NCI-H128 (cell line): ENCODE measurements around the gene RARB.

Experiments used
- DNase-seq: peaks from one replicate; lab custom pipeline; 2025; ENCODE audit not compliant: unreplicated experiment; lab: John Stamatoyannopoulos, UW

RARB gene

DNA sequence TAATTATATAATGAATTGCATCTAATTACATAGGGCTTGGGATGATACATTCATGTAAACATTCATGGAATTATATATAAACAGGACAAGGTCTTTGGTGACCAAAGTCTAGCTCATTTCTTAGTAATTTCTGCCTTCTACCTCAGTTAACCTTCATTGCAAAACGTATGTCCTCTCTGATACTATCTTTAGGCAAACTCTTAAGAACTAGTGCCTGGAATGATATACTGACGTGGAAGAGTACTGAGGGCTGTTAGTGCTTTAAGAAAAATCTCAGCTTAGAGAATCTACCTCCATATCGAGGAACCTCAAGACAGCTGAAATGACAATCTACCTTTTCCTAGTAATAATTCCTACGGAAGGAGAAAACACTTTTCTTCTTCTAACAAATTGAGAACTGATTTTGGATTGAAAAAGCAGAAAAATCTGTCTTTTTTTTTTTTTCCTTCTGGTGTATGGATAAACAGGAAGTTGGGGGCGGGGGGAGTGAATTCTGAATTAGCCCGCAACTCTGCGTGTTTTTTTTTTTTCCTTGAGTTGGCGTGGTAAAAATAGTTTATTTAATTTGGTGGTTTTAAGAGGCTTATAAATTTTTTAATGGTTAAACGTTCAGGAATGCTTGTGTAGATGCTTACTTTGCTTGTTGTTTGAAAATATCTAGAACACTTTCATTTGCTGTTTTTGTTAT lies 43.2 kb downstream of the RARB start:
- DNase-seq: no peak

DNA sequence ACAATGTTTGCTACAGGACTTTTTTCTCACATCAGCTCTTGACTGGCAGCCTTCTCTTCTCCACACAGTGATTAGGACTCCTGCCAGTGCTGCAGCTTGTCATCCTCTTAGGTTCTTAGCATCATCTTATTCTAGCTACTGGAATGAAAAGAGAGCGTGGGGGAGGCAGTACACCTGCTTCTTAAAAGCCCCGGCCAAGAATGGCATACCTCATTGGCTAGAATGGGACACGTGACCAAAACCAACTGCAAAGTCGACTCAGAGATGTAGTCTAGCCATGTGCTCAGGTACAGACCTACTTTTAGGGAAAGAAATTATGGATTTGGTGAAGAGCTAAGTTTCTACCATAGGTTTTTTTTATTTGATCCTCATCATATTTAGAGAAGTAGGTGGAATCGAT lies 44.1 kb downstream of the RARB start:
- DNase-seq: no peak

DNA sequence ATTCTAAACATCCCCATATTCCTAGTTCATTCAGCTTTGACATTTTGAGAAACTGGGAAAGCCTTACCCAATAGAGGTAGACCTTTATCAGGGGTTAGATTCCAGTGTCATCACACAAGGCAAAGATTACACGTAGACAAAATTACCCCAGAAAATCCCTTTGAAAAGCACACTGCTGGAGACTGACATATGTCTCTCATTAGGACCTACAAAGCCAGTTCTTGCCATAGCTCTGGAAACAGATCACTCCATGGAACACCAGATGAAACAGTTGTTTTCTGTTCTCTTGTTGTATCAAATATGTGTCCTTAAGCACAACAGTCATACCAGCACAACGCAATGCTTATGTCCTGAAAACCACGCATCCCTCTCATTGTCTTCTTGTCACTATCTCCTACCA lies 44.7 kb downstream of the RARB start:
- no peak for DNase-seq

DNA sequence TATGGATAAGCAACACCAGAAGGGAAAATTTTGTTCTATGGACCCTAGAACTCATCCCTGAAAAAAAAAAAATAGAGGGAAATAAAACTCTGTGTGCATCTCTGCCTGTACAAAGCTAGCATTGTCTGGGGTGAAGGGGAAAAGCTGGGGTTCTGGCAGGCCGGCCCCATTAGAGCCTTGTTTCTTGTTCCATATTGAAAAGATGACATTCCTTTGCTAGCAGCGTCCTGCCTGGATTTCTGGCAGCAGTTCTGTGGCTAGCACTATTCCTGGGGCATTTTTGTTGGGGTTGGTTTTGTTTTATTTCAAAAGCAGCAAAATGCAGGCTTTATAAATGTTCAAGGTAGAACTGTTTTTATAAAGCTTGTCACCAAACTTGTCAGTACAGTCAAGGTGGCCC lies 45.2 kb downstream of the RARB start:
- no peak for DNase-seq

DNA sequence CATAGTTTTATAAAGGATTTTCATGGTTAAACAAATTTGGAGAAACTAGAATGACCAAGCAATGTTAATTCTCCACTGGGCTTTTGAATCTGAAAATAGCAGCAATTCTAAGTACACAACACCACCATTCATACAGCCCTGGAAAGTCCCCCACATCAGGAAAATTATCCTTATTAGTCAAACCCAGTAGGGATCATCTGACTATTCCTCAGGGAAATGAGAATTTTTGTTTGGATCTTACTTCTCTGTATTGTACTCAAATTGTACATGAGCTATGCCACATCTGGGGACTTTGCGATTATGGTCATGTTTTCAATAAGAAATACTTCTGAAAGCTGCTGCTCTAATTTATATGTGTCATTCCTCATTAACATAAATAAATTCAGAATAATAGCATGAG lies 46.0 kb downstream of the RARB start:
- no peak for DNase-seq

DNA sequence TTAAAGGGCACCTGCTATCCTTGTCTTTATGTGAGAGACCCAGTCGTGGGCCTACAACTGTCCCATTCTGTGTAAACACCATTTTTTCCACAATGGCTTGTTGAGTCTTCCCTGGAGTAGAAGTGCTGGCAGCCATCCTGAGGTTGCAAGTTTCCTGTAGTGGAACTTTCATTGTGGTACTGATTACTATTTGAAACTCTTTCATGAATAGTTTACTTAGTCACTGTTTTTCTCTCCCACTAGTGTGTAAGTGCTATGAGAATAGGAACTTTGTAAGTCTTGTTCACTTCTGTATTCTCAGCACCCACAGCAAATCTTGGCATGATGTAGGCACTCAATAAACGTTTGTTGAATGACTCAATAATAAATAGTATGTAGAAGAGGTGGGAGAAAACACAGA lies 48.6 kb downstream of the RARB start:
- no peak for DNase-seq

DNA sequence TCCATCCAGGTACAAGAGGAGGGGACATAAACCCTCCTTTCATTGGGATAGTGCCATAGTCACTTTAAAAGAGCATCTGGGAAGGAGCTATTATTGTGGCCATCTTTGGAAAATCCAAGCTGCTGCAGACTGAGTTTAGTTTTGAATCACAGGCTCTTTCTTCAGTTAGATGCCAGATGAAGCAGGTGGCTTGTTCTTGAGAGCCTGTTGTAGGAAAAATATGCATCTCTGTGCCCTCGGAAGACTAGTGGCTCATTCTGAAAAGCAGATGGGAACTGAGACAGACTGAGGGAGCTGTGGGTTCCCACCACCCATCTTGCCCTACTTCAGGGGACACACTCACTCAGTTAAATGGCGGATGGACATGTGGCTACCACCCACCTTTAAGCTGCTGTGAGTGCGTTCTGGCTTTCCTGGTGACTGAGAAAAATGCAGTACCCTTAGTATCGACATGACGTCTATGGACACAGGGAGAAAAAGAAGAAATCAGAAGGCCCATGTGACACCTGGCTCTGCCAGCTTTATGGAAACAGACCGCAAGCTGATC lies 50.2 kb downstream of the RARB start:
- DNase-seq: no peak

DNA sequence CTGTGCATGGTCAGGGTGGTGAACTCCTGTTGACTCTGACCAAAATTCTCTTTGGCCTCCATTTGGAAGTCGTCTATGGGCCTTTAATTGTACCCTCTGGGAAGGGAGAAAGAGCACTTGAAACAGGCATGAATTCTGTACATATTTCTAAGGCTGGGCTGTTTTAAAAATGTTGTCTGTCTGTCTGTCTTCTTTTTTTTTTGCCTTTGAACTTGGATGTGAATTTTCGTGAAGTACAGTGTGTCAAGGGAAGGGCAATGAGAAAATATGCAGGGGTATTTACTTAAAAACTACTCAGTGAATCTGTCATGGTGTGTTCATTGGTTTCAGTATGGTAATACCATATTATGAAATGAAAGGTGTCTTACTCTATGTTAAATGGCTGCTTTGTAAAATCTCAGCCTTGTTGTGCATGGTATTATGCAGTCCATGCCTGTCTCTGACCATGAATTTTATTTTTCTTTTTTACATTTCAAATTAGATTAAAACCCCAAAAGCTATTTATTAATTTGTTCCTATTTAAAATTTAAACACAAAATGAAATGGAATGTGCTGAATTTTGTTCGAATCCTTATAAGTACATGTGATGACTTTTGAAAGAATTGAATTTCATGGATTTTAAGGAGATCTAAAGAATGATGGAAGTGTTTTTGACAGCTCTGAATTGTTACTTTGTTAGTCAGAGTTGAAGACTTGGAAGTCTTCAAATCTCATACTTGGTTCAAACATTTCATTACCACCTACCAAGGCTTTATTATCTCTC lies 51.1 kb downstream of the RARB start:
- no peak for DNase-seq

DNA sequence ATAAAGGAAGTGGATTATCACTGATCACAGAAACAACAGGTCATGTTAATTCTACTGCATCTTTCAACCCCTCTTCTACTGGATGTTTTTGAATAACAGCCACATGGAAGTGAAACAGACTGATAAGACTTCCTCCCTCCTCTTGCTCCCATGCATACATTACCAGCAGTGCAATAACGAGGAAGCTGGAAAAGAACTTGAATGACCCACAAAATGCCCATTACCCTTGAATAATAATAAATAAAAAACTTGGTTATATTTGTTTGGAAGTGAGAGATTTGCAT lies 51.6 kb downstream of the RARB start:
- DNase-seq: no peak

DNA sequence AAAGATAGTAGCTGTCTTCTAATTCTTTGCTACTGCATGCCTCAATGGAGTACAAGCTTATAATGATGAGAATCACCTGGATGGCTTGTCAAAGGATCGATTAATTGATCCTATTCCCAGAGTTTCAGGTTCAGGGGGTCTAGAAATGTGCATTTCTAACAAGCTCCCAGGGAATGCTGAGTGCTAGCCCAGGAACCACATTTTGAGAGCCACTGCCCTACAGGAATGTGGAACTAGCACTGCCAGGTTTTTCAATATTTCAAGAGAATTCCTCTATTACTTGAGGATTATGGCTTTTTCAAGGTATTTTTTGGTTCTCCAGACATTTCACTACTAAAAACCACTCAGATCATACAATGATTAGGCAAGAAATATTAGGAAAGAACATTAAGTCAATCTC lies 52.7 kb downstream of the RARB start:
- no peak for DNase-seq

DNA sequence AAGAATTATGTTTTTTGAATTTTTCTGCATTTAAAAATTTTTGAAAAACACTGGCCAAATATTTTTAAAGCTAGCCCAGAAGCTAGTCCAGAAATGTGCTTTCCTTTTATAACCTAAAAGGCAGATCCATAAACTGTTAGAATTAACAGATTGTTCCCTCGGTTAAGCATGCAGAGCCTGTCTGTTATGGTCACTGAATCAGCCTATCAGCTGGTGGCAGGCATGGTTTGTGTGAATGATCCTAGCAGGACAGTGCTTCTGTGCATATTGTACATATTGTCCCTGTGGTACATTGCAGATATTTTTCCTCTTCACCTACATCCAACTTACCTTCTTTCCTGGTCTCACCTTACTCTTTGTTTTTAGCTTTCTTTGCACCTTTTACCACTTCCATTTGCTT lies 53.3 kb downstream of the RARB start:
- DNase-seq: no peak

DNA sequence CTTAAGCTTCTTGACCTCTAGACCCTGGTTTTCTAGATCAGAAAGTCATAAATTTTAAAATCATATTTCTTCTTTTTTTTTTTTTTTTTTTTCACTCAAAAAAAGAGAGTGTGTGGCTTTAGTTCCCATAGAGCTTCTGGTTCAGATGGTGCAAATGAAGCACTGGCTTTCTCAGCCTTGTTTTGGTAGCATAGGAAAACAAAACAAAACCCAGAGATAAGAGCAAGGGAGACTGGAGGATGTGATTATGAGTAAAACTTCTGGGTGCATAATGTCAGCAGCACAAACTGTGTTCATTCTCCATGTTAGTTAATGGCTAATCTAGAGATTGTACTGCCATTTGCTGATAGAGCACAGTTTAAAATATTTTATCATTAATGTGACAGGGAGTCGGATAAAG lies 55.4 kb downstream of the RARB start:
- DNase-seq: no peak

DNA sequence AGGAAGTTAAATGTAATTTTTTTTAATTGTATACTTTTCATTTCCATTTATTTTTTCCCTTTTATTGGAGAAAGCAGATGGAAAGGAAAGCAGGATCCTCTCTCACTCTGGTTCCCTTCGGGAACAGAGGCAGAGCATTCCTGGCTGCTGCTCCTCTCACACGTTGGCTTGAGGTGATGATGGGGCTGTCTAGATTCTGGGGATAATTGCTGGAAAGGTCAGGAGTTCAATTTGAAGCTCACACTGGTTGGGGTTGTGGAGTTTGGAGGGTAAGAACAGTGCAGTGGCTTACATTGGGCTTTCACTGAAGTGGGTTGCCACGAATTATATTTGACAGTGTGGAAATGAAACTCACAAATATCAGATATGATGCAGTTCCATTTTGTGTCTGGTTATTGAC lies 57.6 kb downstream of the RARB start:
- DNase-seq: no peak

DNA sequence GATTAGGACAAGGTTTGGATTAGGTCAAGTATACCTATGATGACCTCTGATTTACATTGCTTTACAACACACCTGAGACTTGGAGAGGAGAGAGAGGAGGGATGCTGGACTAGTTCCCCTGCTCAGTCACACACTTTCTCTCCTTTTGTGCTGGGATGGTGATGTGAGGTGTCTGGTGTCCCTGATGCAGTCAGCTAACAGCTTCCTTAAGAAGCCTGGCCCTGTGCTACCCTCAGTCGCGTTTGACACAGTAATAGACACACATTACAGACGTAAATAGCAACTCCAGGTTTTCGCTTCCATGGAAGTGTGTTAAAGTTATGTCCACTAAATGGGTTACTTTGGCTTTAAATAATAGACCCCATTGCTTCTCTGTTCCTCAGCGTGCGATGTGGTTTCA lies 58.9 kb downstream of the RARB start:
- DNase-seq: no peak

DNA sequence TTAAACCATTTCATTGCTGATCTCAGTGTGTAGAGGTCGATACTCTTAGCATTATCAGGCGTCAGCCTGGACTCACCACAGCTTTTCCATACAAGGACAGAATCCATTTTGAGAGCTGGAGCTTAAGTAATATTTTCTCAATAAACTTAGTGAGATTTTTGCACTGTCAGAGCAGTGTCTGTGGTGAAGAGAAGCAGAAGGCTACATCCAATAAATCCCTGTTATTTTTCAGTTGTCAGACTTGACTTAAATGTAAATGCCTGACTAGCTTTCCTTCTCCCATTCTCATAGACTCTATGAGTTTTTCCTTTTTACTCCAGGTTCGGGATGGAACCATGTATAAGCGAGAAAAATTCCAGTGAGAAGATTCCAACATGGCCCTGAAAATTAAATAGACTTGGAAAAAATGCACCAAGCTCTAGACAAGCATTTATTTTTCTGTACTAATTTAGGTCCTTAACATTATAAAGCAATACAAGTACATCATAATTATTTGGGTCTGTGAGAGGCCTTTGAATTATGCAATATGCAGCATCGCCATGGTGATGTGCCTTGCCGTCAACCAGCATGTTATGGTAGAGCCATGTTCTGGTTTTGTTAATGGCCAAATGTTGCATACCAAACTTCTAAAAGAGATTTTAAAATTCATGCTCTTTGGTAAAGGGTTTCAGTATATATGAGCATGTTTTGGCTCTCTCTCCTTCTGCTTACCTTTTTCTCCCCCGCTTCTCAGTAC lies 62.0 kb downstream of the RARB start:
- DNase-seq: no peak

DNA sequence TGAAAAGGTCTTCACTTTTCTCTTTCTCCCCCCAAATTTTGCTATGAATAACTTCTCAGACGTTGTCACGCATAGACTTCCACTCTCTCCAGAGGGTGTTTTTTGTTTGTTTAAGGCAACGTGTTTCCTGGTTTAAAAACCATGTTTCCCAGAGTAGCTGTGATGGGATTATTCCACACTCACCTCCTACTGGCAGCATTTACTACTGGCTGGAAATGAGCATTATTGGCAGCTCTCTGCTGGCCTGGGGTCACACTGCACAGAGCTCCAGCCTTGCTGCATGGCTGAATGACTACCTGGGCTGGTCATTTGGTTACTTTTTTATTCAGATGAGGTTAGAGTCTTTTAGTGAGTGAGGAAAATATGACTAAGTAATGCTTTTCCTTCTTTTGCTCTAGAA lies 65.2 kb downstream of the RARB start:
- DNase-seq: no peak

DNA sequence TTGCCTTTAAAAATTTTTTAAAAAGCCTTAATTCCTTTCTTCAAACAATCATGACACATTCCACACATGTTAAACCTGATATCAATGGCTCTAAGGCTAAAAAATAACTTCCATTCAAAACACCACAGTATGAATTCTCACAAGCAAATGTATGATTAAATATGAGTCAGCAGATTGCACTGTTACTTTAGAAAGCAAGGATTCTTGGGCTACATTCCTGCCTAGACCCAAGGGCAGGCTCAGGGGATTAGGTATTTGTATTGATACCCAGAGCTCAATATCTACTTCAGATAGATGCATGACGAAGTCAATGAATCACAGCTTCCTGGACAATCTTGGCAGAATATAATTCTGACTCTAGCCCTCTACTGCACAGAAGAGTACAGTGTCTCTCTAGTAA lies 65.7 kb downstream of the RARB start:
- no peak for DNase-seq

DNA sequence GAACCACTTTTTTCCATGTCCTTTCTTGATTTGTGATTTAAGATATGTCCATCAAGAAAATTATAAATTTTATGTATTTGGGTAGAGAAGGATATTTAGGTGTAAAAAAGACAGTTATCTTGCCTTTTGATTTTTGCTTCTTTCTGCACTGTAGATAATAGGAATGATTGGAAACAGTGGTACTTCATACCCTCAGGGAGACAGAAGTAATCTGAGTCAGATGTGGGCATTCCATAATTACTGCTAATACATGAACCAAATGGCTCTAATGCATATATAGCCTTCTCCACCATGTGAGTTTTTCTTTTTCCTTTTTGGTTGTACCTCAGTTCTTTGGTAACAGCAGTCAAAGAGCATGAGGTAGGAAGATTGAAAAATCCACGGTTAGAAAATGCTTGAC lies 67.2 kb downstream of the RARB start:
- no peak for DNase-seq

DNA sequence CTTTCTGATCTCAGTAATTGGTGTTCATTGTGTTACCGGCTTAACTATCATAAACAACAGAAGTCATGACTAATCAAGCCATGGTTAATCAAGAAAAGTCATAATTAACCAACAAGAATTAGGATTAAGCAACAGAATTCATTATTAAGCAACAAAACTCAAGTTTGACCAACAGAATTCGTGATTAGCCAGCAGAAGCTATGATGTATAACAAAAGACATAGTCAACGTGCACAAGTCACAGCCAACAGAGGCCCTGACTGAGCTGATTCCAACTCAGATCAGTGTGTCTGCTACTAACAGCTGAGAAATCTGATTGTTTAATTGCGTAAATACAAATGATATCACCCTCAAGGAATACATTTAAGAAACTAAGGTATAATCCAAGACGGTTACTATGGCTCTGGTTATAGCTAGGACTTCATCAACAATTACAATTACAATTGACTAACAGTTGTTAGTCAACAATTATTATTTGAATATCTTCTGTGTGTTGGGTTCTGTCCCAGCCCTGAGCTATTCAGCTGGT lies 67.7 kb downstream of the RARB start:
- no peak for DNase-seq

DNA sequence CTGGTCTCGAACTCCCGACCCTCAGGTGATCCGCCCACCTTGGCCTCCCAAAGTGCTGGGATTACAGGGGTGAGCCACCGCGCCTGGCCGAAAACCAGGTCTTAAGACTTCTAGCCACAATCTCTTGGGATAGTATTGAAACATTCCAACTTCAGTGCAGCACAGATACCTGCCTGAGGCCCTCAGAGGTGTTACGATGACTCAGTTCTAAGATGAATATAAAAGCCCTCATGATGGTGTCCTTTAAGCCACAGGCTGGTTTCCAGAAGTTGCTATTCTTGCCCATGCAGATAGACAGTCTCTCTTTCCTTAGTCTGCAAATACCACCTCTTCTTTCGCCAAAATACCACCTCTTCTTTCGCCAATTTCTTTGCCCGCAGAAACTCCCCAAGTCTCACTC lies 69.0 kb downstream of the RARB start:
- DNase-seq: no peak

DNA sequence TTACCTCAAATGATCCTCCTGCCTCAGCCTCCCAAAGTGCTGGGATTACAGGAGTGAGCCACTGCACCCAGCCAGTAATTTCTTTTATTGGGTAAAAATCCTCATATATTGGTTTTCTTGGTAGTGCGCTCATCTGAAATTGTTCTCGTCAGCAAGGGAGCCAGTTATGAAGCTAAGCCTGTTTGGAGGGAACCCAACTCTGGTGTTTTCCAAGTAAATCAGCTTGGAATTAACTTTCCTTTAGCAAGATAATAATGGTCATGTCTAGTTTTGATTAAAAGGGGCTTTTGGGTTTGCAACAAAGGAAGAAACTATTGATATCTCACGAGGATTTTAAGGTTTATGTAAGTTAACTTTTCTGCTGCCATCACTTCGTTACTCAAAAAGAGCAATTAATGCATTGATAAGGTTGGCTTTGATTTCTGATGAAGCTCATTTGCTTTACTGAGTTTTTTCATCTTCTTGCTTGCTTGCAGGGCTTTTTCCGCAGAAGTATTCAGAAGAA lies 72.7 kb downstream of the RARB start:
- no peak for DNase-seq

DNA sequence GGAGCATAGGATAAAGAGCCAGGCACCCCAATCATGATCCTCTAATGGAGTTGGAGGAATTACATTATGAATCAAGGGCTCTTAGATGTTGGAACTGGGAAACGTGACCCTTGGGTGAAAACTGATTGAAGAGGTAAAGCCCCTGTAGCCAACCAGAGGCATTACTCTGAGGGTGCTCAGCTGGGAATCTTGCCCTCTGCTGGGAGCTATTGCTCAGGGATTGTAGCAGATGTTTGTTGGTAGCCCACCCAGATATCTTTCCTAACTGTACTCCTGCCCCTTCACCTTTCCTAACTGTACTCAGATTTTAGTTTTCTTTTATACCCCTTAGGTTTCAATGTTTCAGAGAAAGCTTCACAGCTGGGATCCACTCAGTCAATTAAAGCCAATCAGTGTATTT lies 74.2 kb downstream of the RARB start:
- no peak for DNase-seq
